SW480 (cell line): Measurements from ENCODE around the gene GJD3.

Experiments used
- DNase-seq: peaks from one replicate; pipeline ENCODE4 v3.0.0-alpha.2; 2016; ENCODE audit warnings: low spot score

Gene GJD3

DNA sequence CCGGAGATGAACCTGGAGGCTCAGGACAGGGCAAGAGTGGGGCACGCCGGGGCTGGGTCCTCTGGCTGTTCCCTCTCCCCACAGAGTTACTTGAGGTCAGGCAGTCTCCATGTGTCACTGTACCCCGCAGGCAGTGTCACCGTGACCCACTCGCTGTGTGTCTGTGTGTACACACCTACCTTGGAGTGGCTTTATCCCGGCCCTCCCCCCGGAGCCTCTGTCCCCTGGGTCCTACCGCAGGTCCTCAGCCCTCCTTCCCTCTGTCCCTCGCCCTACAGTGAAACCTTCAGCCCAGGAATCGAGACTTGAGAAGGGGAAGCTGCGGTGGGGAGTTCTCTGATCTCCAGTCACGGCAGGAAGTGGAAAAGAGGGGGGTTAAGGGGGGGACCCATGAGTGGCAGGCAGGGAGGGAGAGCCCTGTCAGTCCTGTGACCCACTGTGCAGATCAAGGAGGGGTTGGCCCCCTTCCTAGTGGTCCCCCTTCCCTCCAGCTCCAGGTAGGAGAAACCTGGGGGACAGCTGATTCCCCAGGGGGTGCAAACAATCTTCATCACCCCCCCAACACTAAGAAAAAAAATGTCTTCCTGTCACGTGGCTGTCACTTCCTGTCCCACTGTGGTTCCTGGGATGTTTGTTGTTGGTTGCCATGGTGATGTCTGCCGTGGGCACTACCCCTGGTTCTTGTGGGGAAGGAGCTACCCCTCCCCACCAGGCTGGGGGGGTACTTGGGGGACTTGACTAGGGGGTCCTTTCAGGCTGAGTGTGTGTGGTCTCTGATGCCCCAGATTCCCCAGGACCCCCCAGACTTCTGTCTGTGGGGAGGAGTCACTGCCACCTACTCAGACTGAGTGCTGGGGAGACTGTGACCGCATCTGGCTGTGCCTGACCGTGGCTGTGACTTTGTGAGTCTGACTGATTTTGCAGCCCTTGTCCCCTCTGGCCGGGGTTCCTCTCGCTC lies 41.9 kb downstream of the GJD3 start:
- peak; percentile 86 for DNase-seq

DNA sequence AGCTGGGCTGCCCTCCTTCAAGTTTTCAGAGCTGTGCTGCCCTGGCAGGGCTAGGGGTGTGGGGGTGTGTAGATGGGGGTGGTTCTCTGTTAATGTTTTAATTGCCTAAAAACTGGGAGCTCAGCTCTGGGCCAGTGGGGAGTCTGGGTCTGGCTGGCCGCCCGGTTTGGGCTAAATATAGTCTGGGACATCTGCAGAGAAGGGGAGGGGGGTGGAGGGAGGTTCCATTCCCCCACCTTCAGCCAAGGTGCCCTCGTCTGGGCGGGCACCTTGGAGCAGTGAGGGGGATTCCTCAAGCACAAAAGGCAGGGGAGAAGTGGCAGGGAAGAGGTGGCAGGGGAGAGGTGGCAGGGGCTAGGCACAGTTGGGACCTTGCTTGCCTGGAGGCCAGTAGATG lies 42.6 kb downstream of the GJD3 start:
- DNase-seq = no peak

DNA sequence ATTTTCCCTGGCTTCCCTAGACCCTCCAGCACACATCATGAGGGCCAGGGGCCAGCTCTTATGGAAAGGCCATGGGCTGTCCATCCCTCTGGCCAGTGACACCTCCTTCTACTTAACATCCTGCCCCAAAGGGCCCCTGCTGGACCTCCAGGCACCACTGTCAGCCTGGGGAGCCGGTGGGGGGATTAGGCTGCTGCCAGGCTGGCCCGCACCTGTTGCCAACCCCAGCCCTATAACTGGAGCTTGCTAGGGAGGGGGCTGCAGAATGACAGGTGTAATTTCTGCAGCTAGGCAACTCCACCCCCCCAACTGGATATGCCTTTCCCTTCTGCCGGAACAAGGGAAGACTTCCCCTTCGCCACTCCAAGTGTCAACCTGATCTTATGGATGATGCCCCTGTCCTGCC lies 43.0 kb downstream of the GJD3 start:
- DNase-seq = no peak

DNA sequence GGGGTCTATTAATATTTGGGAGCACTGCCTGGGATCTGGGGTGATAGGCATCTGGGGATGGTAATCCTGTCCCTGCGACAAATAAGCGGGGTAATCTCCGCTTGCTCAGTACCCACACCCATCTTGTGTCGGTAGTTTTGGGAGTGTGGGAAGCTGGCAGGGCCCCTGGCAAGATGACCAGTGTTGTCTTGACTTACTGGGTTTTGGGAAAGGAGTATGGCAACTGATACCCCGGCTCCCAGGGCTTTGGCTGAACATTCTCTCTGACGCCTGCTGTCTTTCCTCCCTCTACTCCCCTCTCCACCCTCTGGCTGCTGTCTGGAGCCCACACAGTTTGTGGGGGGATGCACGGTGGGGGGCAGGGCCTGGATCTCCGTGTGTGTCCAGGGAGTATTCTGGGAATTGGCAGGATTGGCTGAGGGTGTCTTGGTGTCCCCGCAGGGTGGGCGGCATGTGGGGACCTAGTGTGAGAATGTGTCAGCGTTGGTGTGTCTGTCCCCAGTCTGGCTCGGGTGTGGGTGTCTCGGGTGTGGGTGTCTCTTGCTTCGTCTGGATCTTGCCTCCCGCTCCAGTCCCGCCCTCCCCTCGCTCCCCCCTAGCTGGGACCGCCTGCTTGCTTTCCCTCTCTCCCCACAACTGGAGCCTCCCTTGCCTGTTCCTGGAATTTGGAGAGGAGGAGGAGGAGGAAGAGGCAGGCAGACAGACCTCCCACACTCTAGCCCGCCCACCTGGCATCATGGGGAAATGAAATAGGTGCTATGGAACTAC lies 43.6 kb downstream of the GJD3 start:
- no peak for DNase-seq

DNA sequence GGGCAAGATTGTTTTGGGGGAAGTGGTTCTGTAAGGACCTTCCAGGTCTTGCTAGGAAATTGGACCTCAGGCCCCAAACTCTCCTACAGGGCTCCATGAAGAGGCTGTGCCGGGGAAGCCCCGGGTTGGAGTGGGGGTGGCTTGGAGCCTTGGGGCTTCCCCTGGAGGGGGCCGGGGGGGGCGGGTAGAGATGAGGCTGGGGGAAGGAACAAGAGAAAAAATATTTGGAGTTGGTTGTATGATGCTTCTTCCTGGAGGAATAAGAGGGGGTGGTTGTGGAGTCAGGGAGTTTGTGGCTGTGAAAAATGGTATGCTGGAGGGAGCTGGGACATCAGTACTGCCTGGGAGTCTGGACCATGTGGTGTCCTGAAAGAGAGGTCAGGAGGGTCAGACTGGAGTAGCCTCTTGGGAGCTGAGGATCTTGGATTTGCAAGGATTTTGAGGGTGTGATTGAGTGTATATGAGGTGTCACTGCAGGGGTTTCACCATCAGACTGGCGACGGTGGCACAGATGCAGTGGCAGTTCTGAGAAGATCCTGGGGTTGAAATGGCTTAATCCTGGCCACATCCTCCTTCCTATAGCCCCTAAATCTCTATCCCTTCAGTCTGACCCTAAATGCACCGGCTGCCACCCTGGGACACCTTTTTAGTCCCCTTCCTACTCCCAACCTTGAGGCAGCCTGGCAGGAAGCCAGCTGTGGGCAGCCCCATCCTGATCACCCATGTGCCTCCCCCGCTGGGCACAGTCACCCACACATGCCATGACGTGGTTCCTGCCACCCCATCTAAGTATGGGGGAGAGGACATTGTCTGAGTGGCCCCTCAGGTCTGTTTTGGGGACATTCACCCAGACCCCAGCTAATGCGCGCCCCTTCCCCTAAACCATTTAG lies 44.6 kb downstream of the GJD3 start:
- DNase-seq = no peak

DNA sequence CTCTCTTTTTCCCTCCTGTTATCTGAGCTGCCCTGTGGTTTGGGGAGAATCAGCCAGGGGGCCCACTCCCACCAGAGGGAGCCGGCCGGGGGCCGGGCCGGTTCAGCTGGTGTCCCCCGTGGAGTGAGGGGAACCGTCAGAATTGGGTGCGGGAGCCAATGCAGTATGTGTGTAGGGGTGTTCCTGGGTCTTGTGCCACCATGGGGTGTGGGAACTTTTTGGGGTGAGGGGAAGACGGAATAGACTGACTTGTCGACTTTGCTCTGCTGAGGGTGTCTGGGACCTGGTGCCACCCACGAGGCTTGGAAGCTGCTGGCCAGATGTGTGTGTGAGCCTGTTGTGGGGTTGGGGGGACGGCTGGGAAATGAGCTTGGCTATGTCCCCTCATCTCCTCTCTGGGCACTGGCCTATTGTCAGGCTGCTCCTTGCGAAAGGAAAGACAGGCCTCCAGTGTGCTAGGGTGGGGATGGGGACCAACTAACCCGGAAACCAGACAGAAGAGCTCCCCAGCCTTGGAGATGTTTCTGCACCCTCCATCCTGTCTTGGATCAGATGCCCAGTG lies 45.6 kb downstream of the GJD3 start:
- DNase-seq = no peak

DNA sequence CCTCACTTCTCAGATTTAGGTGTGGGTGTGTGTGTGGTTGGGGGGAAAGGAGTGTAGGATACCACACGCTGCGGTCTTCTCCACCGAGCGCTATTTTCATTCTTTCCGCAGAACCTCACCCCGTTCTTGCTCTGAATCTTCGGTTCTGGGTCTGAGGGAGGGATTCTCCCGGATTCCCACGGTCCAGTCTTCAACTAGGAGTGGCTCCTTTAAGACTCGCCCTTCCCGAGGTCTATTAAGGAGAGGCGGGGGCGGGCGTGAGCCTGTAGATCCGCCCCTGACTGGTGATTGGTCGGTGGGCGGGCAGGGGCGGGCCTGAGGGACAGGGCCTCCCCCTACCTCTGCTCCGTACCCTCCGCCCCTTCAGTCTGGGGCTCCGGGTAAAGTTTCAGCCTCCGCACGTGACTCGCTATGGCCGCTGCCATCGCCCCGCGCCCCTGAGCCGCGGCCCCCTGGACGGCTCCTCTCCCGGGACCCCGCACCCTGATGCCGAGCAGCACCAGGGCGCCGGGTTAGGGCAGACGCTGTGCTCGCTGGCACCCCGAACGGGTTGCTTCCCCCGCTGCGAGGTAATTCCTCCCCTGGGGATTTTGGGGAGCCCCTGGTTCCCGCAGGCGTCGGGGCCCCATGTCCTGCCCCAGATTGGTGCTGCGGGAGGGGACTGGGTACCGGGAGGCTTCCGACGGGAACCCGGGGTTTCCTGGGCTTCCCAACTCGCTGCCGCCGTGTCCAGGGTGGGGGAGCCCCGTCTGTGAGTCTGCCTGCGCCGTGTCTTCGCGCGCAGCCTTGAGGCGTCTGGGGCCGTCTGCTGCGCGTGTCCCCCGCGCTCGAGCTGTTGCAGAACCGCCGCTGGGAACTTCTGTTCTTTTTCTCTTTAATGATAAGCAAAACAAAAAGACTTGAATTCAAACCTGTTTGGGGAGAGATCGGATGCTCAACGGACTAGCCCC lies 46.4 kb downstream of the GJD3 start:
- DNase-seq = peak; percentile 96

DNA sequence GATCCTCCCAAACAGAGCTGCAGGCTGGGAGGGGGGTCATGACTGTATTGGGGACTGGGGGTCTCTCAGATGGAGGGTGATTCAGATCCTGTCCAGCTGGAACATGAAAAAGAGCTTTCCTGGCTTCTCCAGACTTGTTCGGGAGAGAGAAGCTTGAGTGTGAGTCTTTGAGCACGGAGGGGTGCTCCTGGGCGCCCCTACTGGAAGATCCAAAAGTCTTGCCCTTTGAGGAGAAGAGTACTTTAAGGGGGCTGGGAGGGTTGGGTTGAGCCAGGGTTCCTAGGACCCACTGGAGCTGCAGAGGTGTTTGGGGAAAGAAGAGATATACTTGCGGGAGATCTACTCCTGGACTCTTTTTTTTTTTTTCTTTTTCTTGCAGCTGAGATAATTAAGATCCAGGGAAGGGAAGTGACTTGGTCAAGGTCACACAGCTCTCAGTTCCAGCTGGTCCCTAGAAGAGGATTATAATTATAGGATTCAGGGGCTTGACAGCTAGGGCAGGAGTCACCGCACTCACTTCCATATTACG lies 47.1 kb downstream of the GJD3 start:
- DNase-seq = peak; percentile 74

DNA sequence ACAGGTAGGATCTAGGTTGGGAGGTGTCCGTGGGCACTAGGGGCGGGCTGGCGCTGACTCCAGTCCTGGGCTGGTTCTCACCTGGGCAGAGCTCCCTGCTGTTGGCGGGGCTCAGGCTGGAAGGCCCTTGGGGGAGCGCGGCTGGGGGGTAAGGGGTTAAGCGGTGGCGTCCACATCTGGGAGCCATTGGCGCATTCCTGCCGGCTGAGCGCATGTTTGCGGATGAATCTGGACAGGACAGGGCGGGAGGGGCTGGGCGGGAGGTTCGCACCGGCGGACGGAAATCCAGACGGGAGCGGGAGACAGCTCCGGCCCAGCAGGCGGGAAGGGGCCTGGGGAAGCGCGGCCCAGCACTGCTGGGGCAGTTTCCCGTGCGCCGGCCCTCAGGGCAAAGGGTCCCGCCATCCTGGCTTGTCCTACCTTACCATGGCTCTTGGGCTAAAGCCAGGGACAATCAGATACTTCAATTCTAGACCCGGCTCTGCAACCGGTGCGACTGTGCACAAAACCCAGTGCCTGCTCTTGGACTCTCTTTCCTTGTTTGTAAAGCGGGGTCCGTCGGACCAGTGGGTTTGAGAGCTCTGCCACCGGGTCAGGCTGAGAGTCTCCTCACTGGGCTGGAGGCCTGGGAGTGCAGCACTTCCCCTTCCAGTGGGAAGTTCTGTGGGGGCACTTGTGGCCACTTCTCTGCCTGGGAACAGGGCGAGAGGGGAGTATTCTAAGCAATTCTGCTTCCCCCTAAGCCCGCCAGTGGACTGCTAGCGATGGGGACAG lies 47.8 kb downstream of the GJD3 start:
- peak; percentile 72 for DNase-seq

DNA sequence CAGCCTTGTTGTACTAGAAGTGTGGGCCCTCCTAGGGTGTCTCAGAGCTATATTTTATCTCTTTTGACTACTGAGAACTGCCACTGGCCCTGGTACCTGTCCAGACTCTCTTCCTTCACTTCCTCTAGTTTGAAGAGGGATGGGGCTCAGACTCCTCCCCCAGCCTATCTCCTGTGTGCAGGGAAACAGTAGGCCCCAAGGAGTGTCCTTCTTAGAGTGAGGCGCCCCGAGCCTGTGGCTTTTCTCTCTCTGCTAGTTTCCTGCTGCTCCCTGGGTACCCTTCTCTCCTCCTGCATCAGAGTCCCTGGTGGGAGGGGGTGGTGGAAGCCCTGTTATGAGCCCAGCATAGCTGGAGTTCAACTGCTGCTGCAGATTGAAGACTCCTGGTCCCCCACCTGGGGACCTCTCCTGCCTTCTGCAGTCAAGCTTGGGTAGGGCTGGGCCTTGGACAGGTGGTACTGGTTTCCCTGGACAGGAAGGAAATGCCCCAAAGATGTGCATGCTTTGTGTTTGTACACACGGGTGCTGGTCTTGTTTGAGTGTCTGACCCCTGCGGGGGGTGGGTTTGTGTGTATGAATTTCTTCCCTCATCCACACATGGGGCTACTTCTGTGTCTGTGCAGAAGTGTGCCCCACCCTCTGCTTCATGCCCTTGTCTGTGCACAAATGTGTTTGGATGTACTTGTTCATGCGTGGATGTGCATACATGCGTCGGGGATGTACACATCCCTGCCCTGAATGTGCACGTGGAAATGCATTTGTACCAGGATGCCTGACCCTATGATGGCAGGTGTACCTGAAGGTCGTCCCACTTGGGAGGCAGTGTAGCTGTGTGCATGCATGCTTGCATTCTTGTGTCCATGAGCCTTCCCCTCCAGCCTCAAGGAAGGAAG lies 48.6 kb downstream of the GJD3 start:
- peak; percentile 51 for DNase-seq

DNA sequence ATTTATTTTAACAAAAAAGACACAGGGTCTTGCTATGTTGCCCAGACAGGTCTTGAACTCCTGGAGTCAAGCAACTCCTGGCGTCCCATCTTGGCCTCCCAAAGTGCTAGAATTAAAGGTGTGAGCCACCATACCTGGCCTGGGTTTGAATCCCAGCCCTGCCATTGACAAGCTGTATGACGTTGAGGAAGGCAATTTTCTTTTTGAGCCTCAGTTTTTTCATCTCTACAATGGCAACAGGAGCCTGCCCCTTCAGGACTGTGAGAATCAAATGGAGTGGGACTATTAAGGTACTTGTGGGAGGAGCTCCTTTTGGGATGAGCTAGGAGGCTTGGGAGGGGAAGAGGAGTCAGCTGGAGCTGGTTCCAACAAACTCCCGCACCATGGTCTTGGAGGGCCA lies 49.3 kb downstream of the GJD3 start:
- no peak for DNase-seq

DNA sequence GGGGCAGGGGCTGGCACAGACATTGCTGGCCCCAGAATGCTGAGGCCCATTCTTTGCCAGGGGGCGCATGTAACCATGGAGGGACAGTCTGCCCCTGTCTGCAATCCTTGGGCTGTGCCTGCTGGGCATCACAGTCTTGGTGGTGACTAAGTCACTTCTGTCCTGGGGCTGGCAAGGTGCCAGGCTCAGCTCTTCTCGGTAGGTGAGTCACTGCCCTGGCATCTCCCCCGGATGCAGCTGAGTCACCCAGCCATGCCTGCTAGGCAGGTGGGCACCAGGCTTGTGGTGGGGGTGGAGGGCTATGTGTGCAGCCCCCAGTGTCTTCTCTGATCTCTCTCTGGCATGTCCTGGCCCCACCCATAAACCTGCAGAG lies 50.0 kb downstream of the GJD3 start:
- DNase-seq = peak; percentile 96

DNA sequence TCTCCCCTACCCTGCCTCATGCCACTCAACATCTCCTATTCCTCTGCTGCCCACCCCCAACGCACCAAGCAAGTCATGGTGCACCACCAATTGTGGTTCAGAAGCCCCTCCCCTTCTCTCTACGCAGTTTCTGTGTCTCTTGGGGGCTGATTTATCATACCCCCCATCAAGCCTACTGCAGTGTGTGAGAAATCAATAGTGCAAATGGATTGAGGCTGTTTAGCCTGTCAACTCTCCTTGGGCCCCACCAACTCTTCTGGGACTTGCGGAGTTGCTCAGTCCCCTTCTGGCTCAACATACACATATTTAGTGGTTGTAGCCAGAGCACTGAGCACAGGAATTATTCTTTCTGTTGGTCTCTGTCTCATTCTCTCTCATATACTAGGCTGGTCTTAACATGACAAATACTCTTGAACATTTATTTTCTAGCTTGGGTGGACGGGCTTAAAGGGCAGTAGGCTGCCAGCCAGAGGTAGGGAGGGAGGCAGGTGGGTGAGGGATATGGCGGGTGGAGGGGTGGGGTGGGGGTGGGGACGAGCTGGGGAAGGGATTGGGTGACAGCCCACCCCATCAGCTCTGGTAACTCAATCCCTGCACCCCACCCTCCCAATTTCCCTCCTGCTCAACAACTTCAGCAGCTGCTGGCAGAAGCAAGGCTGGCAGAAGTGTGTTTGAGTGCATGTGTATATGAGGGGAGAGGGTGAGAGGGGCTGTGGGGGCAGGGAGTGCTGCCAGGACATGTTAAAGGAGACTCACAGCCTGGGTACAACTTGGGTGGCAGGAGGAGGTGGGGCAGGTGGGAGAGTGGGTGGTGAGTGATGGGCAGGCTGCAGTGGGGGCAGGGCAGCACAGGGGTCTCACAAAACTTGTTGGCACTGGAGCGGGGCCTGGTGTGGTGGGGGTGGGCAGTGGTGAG lies 50.6 kb downstream of the GJD3 start:
- peak; percentile 50 for DNase-seq
